PC-9 (cell line): Measurements from ENCODE around the gene KCNIP1. TPM values are rescaled to one million over a fixed set of nuclear protein-coding genes. Genes with fewer than 3 reads are reported as not detected.

Experiments
- BruUV-seq: library from RNA; stranded (reverse); fragments of 400-500 nt; replicated peaks from 2 replicates; lab custom pipeline; 2021; lab: Mats Ljungman, UMichigan
- CTCF ChIA-PET: fragments of 300-600 bp; sonication (Branson Sonifier 250); formaldehyde crosslinking; loops from one replicate; lab custom pipeline; 2022; ENCODE audit warnings: antibody characterized with exemption; lab: Charles Lee
- POLR2A ChIA-PET: fragments of 300-600 bp; sonication (Branson Sonifier 250); formaldehyde crosslinking; loops from one replicate; lab custom pipeline; 2022; ENCODE audit warnings: antibody characterized with exemption; ENCODE audit not compliant: unreplicated experiment; lab: Charles Lee
- DNase-seq, 2 experiments: peaks; one replicate each; pipeline versions ENCODE4 v3.0.0 to v3.0.0-alpha.2; 2015 to 2022; ENCODE audit warnings: mixed read lengths in 1 of 2
- H2AFZ ChIP-seq: fragments of 200-600 bp; sonication (generic); 2 replicates; pipeline ENCODE4 v1.8.1; 2017; ENCODE audit warnings: antibody characterized with exemption
- H3F3A ChIP-seq: fragments of 200-600 bp; sonication (generic); 2 replicates; pipeline ENCODE4 v1.8.1; 2017; ENCODE audit warnings: antibody characterized with exemption, mild to moderate bottlenecking, low read depth; ENCODE audit not compliant: insufficient read depth
- H3K27ac ChIP-seq: fragments of 200-600 bp; sonication (generic); 2 replicates; pipeline ENCODE4 v1.6.1; 2016; ENCODE audit warnings: mixed run types
- H3K27me3 ChIP-seq: fragments of 200-600 bp; sonication (generic); 2 replicates; pipeline ENCODE4 v1.6.1; 2016; ENCODE audit warnings: low read depth, mixed run types; ENCODE audit not compliant: insufficient read depth
- H3K36me3 ChIP-seq: fragments of 200-600 bp; sonication (generic); 2 replicates; pipeline ENCODE4 v1.6.1; 2016; ENCODE audit warnings: low read depth, mixed run types
- H3K4me1 ChIP-seq: fragments of 200-600 bp; sonication (generic); replicated peaks from 2 replicates; pipeline ENCODE4 v1.6.1; 2016; ENCODE audit warnings: mixed run types; ENCODE audit not compliant: insufficient read depth
- H3K4me2 ChIP-seq: fragments of 200-600 bp; sonication (generic); 2 replicates; pipeline ENCODE4 v1.6.1; 2017; ENCODE audit warnings: mixed run types
- H3K4me3 ChIP-seq: fragments of 200-600 bp; sonication (generic); 2 replicates; pipeline ENCODE4 v1.6.1; 2016; ENCODE audit warnings: mixed run types
- H3K79me2 ChIP-seq: fragments of 200-600 bp; sonication (generic); 2 replicates; pipeline ENCODE4 v1.6.1; 2017; ENCODE audit warnings: low read depth, mixed run types
- H3K9me2 ChIP-seq: fragments of 200-600 bp; sonication (generic); 2 replicates; pipeline ENCODE4 v1.8.1; 2017; ENCODE audit warnings: mild to moderate bottlenecking; ENCODE audit not compliant: insufficient read depth
- H3K9me3 ChIP-seq: fragments of 200-600 bp; sonication (generic); 2 replicates; pipeline ENCODE4 v1.8.1; 2016; ENCODE audit warnings: low read depth; ENCODE audit not compliant: insufficient read depth
- H4K20me1 ChIP-seq: fragments of 200-600 bp; sonication (generic); 2 replicates; pipeline ENCODE4 v1.8.1; 2017; ENCODE audit not compliant: insufficient read depth
- EZH2 ChIP-seq: fragments of 200-600 bp; sonication (generic); IDR thresholded peaks from 2 replicates; pipeline ENCODE4 v1.8.0; 2017; ENCODE audit warnings: antibody characterized with exemption, low read depth
- intact Hi-C: fragments of 100-400 bp; cut with micrococcal nuclease; formaldehyde crosslinking; loops from one replicate; pipeline ENCODE4 v1.10.0; 2022; ENCODE audit not compliant: unreplicated experiment
- total RNA-seq: library from RNA; stranded (reverse); gene quantifications from 2 replicates; pipeline ENCODE4 v1.2.3, GENCODE V29; 2021
- TF ChIP-seq, protein P1 (sequence below): fragments of 200-600 bp; sonication (generic); conservative IDR thresholded peaks from 2 replicates; pipeline ENCODE4 v1.6.1; 2017; ENCODE audit warnings: mixed run types, antibody characterized with exemption, mild to moderate bottlenecking, moderate library complexity

The KCNIP1 gene
- total RNA-seq, 1 experiment from 2014 or later = not detected

DNA sequence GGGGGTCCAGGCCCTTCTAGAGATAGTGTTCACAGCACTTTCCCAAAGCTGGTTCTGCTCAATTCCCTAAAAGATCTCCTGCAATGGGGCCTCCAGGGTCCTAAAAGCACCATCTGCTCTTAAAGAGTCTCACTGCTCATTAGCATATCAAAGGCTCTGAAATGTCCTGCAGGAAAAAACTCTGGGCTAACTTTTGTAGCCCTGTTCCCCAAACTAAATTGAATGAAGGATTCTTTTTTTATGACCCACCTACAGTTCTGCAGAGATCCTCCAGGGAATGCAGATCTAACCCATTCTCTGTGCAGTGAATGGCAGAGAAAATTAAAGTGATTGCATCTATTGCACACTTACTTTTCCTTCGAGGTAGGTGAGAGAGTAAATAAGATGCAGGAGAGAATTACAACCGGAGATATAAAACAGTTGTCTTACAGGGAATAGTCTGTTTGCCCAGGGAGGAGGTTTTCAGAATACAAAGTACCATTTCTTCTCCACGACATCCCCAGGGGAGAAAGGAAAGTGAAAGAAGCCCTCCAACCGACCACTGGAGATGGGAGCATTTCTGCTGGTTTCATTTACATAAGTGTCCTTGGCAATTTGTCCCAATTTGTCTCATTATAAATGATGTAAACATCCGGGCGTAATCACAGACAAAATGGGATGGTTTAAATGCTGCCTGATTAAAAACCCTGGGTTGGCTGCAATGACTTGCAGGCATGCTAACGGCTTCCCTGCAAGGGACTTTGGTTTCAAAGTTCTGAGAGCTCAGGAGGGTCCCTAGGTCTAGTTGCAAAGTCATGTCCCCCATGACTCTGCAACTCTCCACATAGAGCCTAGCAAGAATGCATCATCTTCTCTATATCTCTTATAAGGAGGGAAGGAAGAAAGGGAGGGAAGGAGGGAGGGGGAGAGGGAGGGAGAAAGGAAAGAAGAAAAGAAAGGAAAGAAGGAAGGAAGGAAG is 114.0 kb downstream of the KCNIP1 start:
- H3K4me2 ChIP-seq = no peak overlapping the region
- ChIA-PET POLR2A (no interaction called here), CTCF (no interaction called here)
- H3K27ac ChIP-seq = no peak overlapping the region
- H3K36me3 ChIP-seq = no peaks in the 10 kb centered on the region
- H3F3A ChIP-seq = peaks cover 14% of the 10 kb centered on the region; the same call in 1 of the 2 replicates
- TF ChIP-seq EZH2 = no peak
- TF ChIP-seq, protein P1, sequence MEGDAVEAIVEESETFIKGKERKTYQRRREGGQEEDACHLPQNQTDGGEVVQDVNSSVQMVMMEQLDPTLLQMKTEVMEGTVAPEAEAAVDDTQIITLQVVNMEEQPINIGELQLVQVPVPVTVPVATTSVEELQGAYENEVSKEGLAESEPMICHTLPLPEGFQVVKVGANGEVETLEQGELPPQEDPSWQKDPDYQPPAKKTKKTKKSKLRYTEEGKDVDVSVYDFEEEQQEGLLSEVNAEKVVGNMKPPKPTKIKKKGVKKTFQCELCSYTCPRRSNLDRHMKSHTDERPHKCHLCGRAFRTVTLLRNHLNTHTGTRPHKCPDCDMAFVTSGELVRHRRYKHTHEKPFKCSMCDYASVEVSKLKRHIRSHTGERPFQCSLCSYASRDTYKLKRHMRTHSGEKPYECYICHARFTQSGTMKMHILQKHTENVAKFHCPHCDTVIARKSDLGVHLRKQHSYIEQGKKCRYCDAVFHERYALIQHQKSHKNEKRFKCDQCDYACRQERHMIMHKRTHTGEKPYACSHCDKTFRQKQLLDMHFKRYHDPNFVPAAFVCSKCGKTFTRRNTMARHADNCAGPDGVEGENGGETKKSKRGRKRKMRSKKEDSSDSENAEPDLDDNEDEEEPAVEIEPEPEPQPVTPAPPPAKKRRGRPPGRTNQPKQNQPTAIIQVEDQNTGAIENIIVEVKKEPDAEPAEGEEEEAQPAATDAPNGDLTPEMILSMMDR = no peak
- no peak overlapping the region for H2AFZ ChIP-seq
- H3K4me1 ChIP-seq = peaks cover 18% of the 10 kb centered on the region
- no peaks in the 10 kb centered on the region for H3K9me3 ChIP-seq
- intact Hi-C loops = no loop called here
- no peaks in the 10 kb centered on the region for H3K9me2 ChIP-seq
- H3K79me2 ChIP-seq = no peaks in the 10 kb centered on the region
- H3K27me3 ChIP-seq = no peaks in the 10 kb centered on the region
- H4K20me1 ChIP-seq = no peaks in the 10 kb centered on the region
- H3K4me3 ChIP-seq = no peak overlapping the region
- DNase-seq = no peak
- no TSS peak for BruUV-seq

DNA sequence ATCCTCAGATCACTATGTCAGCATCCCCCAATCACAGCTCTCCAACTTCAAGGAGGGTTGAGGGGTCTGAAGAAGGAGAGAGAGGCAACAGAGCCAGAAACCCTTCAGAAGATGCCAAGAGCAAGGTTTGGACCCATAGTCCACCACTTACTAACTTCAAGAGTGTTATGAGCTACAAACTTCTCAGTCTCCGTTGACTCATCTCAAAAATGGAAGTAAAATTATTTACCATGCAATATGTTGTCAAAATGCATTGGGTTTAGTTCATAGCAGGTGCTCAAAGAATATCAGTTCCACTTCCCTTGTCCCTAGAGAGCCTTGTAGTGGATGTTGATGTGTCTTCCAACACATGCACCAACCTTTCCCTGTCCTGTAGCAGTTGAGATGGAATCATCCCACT is 116.0 kb downstream of the KCNIP1 start:
- no peak for DNase-seq
- H3K4me2 ChIP-seq = no peak overlapping the region
- H4K20me1 ChIP-seq = no peaks in the 10 kb centered on the region
- intact Hi-C loops = no loop called here
- no TSS peak for BruUV-seq
- H3K79me2 ChIP-seq = no peaks in the 10 kb centered on the region
- H3K27me3 ChIP-seq = no peaks in the 10 kb centered on the region
- no peaks in the 10 kb centered on the region for H3K9me3 ChIP-seq
- CTCF ChIA-PET = no interaction called here
- POLR2A ChIA-PET = no interaction called here
- no peaks in the 10 kb centered on the region for H3K9me2 ChIP-seq
- H3K4me3 ChIP-seq = no peak overlapping the region
- H3F3A ChIP-seq = peaks cover 3% of the 10 kb centered on the region; the same call in 1 of the 2 replicates
- no peak overlapping the region for H2AFZ ChIP-seq
- TF ChIP-seq EZH2 = no peak
- TF ChIP-seq, protein P1 = no peak
- H3K27ac ChIP-seq = no peak overlapping the region
- H3K36me3 ChIP-seq = no peaks in the 10 kb centered on the region
- peaks cover 10% of the 10 kb centered on the region for H3K4me1 ChIP-seq

DNA sequence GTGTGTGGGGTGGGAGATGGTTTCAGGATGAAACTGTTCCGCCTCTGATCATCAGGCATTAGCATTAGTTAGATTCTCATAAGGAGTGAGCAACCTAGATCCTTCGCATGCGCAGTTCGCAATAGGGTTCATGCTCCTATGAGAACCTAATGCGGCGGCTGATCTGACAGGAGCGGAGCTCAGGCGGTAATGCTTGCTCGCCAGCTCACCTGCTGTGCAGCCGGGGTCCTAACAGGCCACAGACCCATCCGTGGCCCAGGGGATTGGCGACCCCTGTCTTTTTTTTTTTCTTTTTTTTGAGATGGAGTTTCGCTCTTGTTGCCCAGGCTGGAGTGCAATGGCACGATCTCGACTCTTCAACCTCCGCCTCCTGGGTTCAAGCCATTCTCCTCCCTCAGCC is 119.1 kb downstream of the KCNIP1 start:
- no peaks in the 10 kb centered on the region for H3K9me3 ChIP-seq
- no peaks in the 10 kb centered on the region for H3K9me2 ChIP-seq
- no peaks in the 10 kb centered on the region for H4K20me1 ChIP-seq
- H3K4me3 ChIP-seq = no peak overlapping the region
- no peak overlapping the region for H3K27ac ChIP-seq
- POLR2A ChIA-PET = no interaction called here
- CTCF ChIA-PET = interaction anchor here (0.5 to 0.7 kb wide), 2 partner anchors 793 to 1270 kb away, joined by 5 to 13 read pairs; no protein-coding TSS in a partner anchor
- no peaks in the 10 kb centered on the region for H3F3A ChIP-seq
- intact Hi-C loops = loop anchor here (1.0 kb wide), 1 partner anchor 188 kb away; no protein-coding TSS in a partner anchor
- no peak for TF ChIP-seq EZH2
- TF ChIP-seq, protein P1 = no peak
- H3K27me3 ChIP-seq = no peaks in the 10 kb centered on the region
- H3K36me3 ChIP-seq = no peaks in the 10 kb centered on the region
- no TSS peak for BruUV-seq
- DNase-seq = no peak
- no peak overlapping the region for H2AFZ ChIP-seq
- H3K4me1 ChIP-seq = no peaks in the 10 kb centered on the region
- H3K79me2 ChIP-seq = no peaks in the 10 kb centered on the region
- H3K4me2 ChIP-seq = no peak overlapping the region
